ENCODE measurements around the gene ENOX1.

The ENOX1 gene

DNA sequence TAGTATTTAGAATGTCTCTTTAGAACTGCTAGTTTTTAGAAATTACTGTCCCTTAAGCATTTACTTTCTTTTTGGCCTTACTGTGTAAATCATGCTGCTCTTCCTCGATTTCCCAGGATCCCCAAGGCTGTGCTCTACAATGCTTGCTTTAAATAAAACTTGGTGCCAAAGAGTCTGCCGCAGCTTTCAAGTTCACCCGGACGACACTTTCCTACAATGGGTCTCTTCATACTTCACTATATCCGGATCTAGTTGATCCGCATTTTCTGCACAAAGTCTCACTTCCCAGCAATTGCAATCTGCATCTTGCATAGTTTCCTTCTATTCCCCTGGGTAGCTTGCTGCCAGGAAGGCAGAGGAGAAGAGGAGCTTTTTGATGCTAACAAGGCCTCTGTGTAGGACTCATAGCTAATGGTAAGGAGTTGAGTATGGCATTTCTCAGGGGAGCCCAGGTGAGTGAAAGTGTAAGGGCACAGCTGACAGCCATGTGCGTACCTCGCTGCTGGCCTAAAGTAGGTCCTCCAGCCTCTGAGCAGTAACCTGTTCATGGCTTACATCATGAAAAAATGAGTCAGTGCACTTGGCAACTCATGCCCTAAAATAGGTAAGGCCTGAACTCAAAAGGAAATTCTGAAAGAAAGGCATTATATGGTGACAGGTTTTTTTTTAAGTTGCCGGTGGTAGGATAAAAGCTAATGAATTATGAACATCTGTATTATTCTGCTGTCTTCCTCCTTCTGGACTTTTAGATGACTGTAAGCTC is 101.6 kb downstream of the ENOX1 start:
- no peak overlapping the region for H3K4me3 ChIP-seq (ENCODE audit: low read length)
- no peak for DNase-seq (ENCODE audit: low read depth)
- TF ChIP-seq, protein P1, sequence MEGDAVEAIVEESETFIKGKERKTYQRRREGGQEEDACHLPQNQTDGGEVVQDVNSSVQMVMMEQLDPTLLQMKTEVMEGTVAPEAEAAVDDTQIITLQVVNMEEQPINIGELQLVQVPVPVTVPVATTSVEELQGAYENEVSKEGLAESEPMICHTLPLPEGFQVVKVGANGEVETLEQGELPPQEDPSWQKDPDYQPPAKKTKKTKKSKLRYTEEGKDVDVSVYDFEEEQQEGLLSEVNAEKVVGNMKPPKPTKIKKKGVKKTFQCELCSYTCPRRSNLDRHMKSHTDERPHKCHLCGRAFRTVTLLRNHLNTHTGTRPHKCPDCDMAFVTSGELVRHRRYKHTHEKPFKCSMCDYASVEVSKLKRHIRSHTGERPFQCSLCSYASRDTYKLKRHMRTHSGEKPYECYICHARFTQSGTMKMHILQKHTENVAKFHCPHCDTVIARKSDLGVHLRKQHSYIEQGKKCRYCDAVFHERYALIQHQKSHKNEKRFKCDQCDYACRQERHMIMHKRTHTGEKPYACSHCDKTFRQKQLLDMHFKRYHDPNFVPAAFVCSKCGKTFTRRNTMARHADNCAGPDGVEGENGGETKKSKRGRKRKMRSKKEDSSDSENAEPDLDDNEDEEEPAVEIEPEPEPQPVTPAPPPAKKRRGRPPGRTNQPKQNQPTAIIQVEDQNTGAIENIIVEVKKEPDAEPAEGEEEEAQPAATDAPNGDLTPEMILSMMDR (conservative IDR thresholded peaks at IDR 0.05; ENCODE audit: low read length): no peak

DNA sequence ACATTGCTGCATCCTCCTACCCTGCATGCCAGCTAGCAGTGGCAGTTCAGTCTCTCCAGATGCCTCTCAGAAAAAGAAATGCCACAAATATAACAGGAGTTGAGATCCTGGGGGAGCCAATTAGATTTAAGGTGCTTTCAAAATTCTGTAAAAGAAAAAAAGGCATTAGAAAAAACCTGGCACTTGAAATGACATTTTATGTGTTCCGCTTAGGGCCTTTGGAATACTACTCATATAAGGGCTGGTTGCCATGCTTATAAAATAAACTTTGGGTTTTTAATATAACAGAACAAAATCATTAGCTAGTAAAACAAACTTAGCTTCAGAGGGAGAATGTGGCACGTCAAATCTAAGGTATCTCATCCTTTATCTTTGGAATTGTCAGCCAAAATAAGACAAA is 104.1 kb downstream of the ENOX1 start:
- TF ChIP-seq, protein P1 (conservative IDR thresholded peaks at IDR 0.05; ENCODE audit: low read length): no peak
- no peak for DNase-seq (ENCODE audit: low read depth)
- no peak overlapping the region for H3K4me3 ChIP-seq (ENCODE audit: low read length)

DNA sequence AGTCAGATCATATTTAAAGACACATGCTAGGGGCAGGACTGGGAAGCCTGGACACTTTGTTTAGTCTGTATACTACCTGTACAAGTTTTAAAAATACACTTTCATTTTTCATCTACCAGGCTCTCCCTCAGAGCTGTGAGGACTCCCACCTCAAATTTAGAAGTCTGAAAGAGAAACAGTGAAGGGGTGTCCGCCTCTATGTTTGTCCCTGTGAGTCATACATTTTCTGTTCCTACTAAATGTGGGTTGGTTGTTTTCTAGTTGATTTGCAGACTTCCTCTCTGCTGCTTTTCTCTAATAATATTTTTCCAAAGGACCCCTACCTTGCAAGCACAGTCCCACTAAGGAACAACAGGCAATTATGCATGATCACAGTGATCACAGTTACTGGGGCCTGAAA is 110.5 kb downstream of the ENOX1 start:
- no peak for DNase-seq (ENCODE audit: low read depth)
- H3K4me3 ChIP-seq (ENCODE audit: low read length): no peak overlapping the region
- TF ChIP-seq, protein P1 (conservative IDR thresholded peaks at IDR 0.05; ENCODE audit: low read length): no peak

DNA sequence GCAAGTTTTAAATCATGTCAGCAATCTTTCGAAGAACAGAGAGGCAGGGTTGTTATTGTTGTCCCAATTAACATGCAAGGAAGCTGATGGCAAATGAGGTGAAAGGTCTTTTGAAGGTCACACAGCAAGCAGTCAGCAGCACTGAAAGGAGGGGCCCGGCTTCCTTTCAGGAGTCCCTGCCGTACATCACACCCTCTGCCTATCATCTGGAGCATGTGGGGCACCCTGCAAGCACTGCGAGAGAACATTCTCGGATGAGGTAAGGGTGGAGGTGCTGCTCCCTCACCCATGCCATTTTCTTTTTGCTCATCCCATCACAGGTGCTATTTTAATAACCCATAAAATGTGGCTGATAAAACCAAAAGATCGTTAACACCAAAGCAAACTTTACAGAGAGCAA is 111.2 kb downstream of the ENOX1 start:
- H3K4me3 ChIP-seq (ENCODE audit: low read length): no peak overlapping the region
- TF ChIP-seq, protein P1 (conservative IDR thresholded peaks at IDR 0.05; ENCODE audit: low read length): no peak
- no peak for DNase-seq (ENCODE audit: low read depth)

DNA sequence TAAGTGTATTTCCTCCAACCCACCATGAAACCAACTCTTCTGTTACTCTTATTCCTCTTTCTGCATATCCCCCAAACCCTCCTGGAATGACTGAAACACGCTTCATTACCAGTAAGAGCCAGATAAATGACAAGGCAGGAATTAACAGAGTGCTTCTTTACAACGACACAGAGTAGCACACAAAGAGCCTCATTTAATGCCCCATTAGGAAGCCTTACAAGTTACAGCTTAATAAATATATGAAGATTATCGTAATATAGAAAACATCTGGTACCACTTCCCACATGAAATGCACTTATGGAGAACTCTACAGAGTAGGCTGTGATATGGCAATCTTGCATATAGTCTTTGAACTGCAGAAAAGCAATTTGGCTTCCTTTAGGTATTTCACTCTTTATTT is 116.8 kb downstream of the ENOX1 start:
- no peak for DNase-seq (ENCODE audit: low read depth)
- TF ChIP-seq, protein P1 (conservative IDR thresholded peaks at IDR 0.05; ENCODE audit: low read length): no peak

DNA sequence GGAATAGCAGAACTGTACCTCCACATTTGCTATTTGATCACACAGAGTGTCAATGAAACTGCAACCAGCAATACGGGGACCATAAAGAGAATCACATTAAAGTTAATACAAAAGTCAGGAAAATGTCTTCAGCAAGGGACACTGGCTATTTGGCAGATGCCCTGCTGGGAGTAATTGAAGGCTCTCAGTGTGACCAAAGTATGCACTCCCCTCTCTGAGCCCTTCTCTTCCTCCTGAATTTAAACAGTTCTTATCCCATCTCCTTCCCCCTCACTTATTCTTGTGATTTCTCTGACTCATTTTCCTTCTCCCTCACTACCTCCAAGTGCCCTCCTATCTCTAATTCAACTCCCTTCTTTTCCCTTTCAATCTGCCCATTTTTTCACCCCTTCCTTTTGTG is 117.7 kb downstream of the ENOX1 start:
- TF ChIP-seq, protein P1 (conservative IDR thresholded peaks at IDR 0.05; ENCODE audit: low read length): no peak

More for the DNA sequence above, 116.8 kb downstream of the ENOX1 start:
- no peak overlapping the region for H3K4me3 ChIP-seq (ENCODE audit: low read length)

DNA sequence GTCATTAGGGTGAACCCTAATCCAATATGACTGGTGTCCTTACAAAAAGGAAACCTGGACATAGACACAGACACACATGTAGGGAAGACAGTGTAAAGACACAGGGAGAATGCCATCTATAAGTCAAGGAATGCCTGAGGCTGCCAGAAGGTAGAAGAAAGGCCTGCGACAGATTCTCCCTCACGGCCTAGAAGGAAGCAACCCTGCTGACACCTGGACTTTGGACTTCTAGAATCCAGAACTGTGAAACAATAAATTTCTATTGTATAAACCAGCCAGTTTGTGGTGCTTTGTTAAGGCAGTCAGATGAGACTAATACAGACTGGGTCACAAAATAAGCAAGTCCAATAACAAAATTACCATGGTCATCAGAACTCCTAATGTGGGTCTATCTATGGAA is 120.4 kb downstream of the ENOX1 start:
- no peak for DNase-seq (ENCODE audit: low read depth)
- H3K4me3 ChIP-seq (ENCODE audit: low read length): no peak overlapping the region
- TF ChIP-seq, protein P1 (conservative IDR thresholded peaks at IDR 0.05; ENCODE audit: low read length): no peak

More for the DNA sequence above, 117.7 kb downstream of the ENOX1 start:
- no peak for DNase-seq (ENCODE audit: low read depth)
- no peak overlapping the region for H3K4me3 ChIP-seq (ENCODE audit: low read length)
